Pons (tissue), 1 donor: ENCODE measurements around the gene HACL1.
A peak's percentile ranks its signal among the peaks of the same experiment; 100 is the strongest.
"Not testable (repeated sequence)": the region's sequence is repeated elsewhere in the genome, so short reads cannot be mapped to it uniquely, and the experiment has no call there.

ENCODE experiments used
- DNase-seq: peaks from one replicate; pipeline ENCODE4 v3.0.0-alpha.2; 2016; ENCODE audit warnings: low spot score

The HACL1 gene

GRCh38 chr3:15629860-15630597, 28.7 kb upstream of the HACL1 start:
- peak; percentile 95 for DNase-seq

- DNase-seq: no peak
Observed at GRCh38 chr3:15628967-15629366, 27.6 kb upstream of the HACL1 start.

- no peak for DNase-seq
Observed at GRCh38 chr3:15623535-15624440, 22.4 kb upstream of the HACL1 start.

- not testable (repeated sequence) for DNase-seq
Observed at GRCh38 chr3:15619659-15620464, 18.5 kb upstream of the HACL1 start.

- no peak for DNase-seq
Observed at GRCh38 chr3:15616053-15616452, 14.7 kb upstream of the HACL1 start.

GRCh38 chr3:15614958-15615357, 13.6 kb upstream of the HACL1 start:
- no peak for DNase-seq

- no peak for DNase-seq
Observed at GRCh38 chr3:15612001-15612400, 10.6 kb upstream of the HACL1 start.

GRCh38 chr3:15611018-15611417, 9.6 kb upstream of the HACL1 start:
- DNase-seq: no peak

- DNase-seq: no peak
Observed at GRCh38 chr3:15610082-15610759, 8.9 kb upstream of the HACL1 start.

- no peak for DNase-seq
Observed at GRCh38 chr3:15606434-15606891, 5.1 kb upstream of the HACL1 start.

- DNase-seq: not testable (repeated sequence)
Observed at GRCh38 chr3:15604584-15604983, 3.2 kb upstream of the HACL1 start.

GRCh38 chr3:15602816-15603215, 1.4 kb upstream of the HACL1 start:
- not testable (repeated sequence) for DNase-seq

- DNase-seq: no peak
Observed at GRCh38 chr3:15602146-15602536, 772 bp upstream of the HACL1 start.

- DNase-seq: no peak
Observed at GRCh38 chr3:15601046-15601398, 347 bp downstream of the HACL1 start.

GRCh38 chr3:15595955-15596354, 5.4 kb downstream of the HACL1 start:
- no peak for DNase-seq

- DNase-seq: no peak
Observed at GRCh38 chr3:15592968-15593367, 8.4 kb downstream of the HACL1 start.

- no peak for DNase-seq
Observed at GRCh38 chr3:15591928-15592327, 9.4 kb downstream of the HACL1 start.

GRCh38 chr3:15591242-15591641, 10.1 kb downstream of the HACL1 start:
- DNase-seq: no peak

GRCh38 chr3:15585111-15585845, 16.1 kb downstream of the HACL1 start:
- DNase-seq: no peak

GRCh38 chr3:15581471-15582394, 19.6 kb downstream of the HACL1 start:
- DNase-seq: no peak
